Calu3 (cell line): ENCODE measurements around the gene PAK5. TPM values are rescaled to one million over a fixed set of nuclear protein-coding genes. Genes with fewer than 3 reads are reported as not detected.

Experiments used
- BruUV-seq: library from RNA; stranded (reverse); fragments of 400-500 nt; replicated peaks from 2 replicates; lab custom pipeline; 2021; lab: Mats Ljungman, UMichigan
- CTCF ChIA-PET: fragments of 300-600 bp; sonication (Branson Sonifier 250); formaldehyde crosslinking; loops from one replicate; lab custom pipeline; 2022; ENCODE audit warnings: antibody characterized with exemption; lab: Charles Lee
- DNase-seq: peaks from one replicate; pipeline ENCODE4 v3.0.0; 2022
- H3K27ac Mint-ChIP-seq: one replicate; pipeline ENCODE4 v1.8.0; 2022; ENCODE audit warnings: mixed read lengths; ENCODE audit not compliant: unreplicated experiment
- H3K27me3 Mint-ChIP-seq: one replicate; pipeline ENCODE4 v1.8.0; 2022; ENCODE audit warnings: mixed read lengths; ENCODE audit not compliant: unreplicated experiment
- H3K36me3 Mint-ChIP-seq: one replicate; pipeline ENCODE4 v1.8.0; 2022; ENCODE audit warnings: mild to moderate bottlenecking, moderate library complexity, mixed read lengths; ENCODE audit not compliant: insufficient read depth, unreplicated experiment
- H3K4me1 Mint-ChIP-seq: one replicate; pipeline ENCODE4 v1.8.0; 2022; ENCODE audit warnings: mild to moderate bottlenecking, low read depth, mixed read lengths; ENCODE audit not compliant: unreplicated experiment
- H3K4me3 Mint-ChIP-seq: one replicate; pipeline ENCODE4 v1.8.0; 2022; ENCODE audit warnings: mild to moderate bottlenecking, low read depth, moderate library complexity, mixed read lengths; ENCODE audit not compliant: unreplicated experiment
- H3K9me3 Mint-ChIP-seq: one replicate; pipeline ENCODE4 v1.8.0; 2022; ENCODE audit warnings: low read depth, mixed read lengths; ENCODE audit not compliant: unreplicated experiment
- CTCF ChIP-seq: fragments of 200-600 bp; IDR thresholded peaks from one replicate; pipeline ENCODE4 v1.8.0; 2022; ENCODE audit warnings: antibody characterized with exemption; ENCODE audit not compliant: unreplicated experiment
- intact Hi-C: fragments of 100-400 bp; cut with micrococcal nuclease; formaldehyde crosslinking; loops from one replicate; pipeline ENCODE4 v1.10.0; 2022; ENCODE audit not compliant: unreplicated experiment
- total RNA-seq: library from RNA; stranded (reverse); gene quantifications from 2 replicates; pipeline ENCODE4 v1.2.3, GENCODE V29; 2022

The PAK5 gene
- total RNA-seq, 1 experiment from 2014 or later: not detected

GRCh38 chr20:9761476-9761875, 77.4 kb downstream of the PAK5 start:
- Mint-ChIP-seq H3K36me3 (no peaks in the 10 kb centered on the region), H3K9me3 (no peaks in the 10 kb centered on the region), H3K27ac (no peak overlapping the region), H3K4me3 (no peak overlapping the region), H3K4me1 (no peaks in the 10 kb centered on the region), H3K27me3 (peaks cover 19% of the 10 kb centered on the region)
- no peak for DNase-seq
- TF ChIP-seq CTCF: no peak
- CTCF ChIA-PET: no interaction called here
- intact Hi-C loops: no loop called here
- no TSS peak for BruUV-seq

GRCh38 chr20:9759392-9759791, 79.5 kb downstream of the PAK5 start:
- H3K9me3 Mint-ChIP-seq: no peaks in the 10 kb centered on the region
- intact Hi-C loops: no loop called here
- H3K27ac Mint-ChIP-seq: no peak overlapping the region
- H3K36me3 Mint-ChIP-seq: no peaks in the 10 kb centered on the region
- H3K4me3 Mint-ChIP-seq: no peak overlapping the region
- TF ChIP-seq CTCF: no peak
- CTCF ChIA-PET: no interaction called here
- H3K27me3 Mint-ChIP-seq: peaks cover 21% of the 10 kb centered on the region
- BruUV-seq: no TSS peak
- DNase-seq: no peak
- H3K4me1 Mint-ChIP-seq: no peaks in the 10 kb centered on the region

GRCh38 chr20:9758752-9759151, 80.1 kb downstream of the PAK5 start:
- no peak for TF ChIP-seq CTCF
- no peaks in the 10 kb centered on the region for H3K36me3 Mint-ChIP-seq
- no peaks in the 10 kb centered on the region for H3K9me3 Mint-ChIP-seq
- H3K4me1 Mint-ChIP-seq: no peaks in the 10 kb centered on the region
- no peak for DNase-seq
- H3K27me3 Mint-ChIP-seq: peaks cover 28% of the 10 kb centered on the region
- H3K4me3 Mint-ChIP-seq: no peak overlapping the region
- CTCF ChIA-PET: no interaction called here
- BruUV-seq: no TSS peak
- H3K27ac Mint-ChIP-seq: no peak overlapping the region
- intact Hi-C loops: no loop called here

GRCh38 chr20:9756660-9757059, 82.2 kb downstream of the PAK5 start:
- H3K4me3 Mint-ChIP-seq: no peak overlapping the region

More at GRCh38 chr20:9756660-9757059, 82.2 kb downstream of the PAK5 start:
- BruUV-seq: no TSS peak
- no peak for DNase-seq
- CTCF ChIA-PET: no interaction called here
- no peak for TF ChIP-seq CTCF
- H3K36me3 Mint-ChIP-seq: no peaks in the 10 kb centered on the region
- H3K27ac Mint-ChIP-seq: no peak overlapping the region
- intact Hi-C loops: no loop called here
- H3K27me3 Mint-ChIP-seq: peaks cover 41% of the 10 kb centered on the region
- H3K4me1 Mint-ChIP-seq: no peaks in the 10 kb centered on the region
- H3K9me3 Mint-ChIP-seq: no peaks in the 10 kb centered on the region
